ENCODE measurements around the gene SNX9.

GRCh38 chr6:157880534-157880933, 57.5 kb downstream of the SNX9 start:
- TF ChIP-seq ZNF335 (tag by site-specific recombination; conservative IDR thresholded peaks at IDR 0.05) (no peak), CTCF (tag by site-specific recombination; IDR thresholded peaks at IDR 0.05) (no peak), ZNF707 (tag by site-specific recombination; IDR thresholded peaks at IDR 0.05) (no peak), ZNF48 (tag by site-specific recombination; IDR thresholded peaks at IDR 0.05) (no peak)

Data from HEK293 (cell line).